ENCODE data around the gene CD44.

- no peak for TF ChIP-seq EZH2 (IDR thresholded peaks at IDR 0.05; ENCODE audit: borderline replicate concordance, low read depth, low read length, poor library complexity, severe bottlenecking)
- no peak for TF ChIP-seq CTCF (conservative IDR thresholded peaks at IDR 0.05; ENCODE audit: low read depth, low read length)
Measured at GRCh38 chr11:35109827-35110226, 29.1 kb upstream of the CD44 start.

Data from A673 (cell line).